ENCODE results near the gene ZNF512. TPM values are rescaled to one million over a fixed set of nuclear protein-coding genes. Genes with fewer than 3 reads are reported as not detected.

Gene ZNF512
- total RNA-seq, 1 donor from 2014 or later, result 29.5 TPM

DNA sequence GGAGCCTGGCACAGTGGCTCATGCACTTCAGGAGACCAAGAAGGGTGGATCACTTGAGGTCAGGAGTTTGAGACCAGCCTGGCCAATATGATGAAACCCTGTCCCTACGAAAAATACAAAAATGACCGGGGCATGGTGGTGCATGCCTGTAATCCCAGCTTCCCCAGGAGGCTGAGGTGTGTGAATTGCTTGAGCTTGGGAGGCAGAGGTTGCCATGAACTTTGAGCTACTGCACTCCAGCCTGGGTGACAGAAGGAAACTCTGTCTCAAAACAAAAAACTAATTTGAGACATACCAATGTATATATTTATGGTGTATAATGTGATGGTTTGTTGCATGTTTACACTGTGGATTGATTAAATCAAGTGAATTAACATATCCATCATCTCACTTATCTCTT lies 21.8 kb upstream of the ZNF512 start:
- Mint-ChIP-seq H3K4me3 (ENCODE audit: unreplicated experiment) (no peak overlapping the region), H3K9me3 (ENCODE audit: low read depth) (no peaks in the 10 kb centered on the region), H3K4me1 (ENCODE audit: low read depth) (peaks cover under 1% of the 10 kb centered on the region), H3K36me3 (ENCODE audit: low read depth) (no peaks in the 10 kb centered on the region), H3K27ac (ENCODE audit: unreplicated experiment) (no peak overlapping the region), H3K27me3 (ENCODE audit: low read depth) (peaks cover 6% of the 10 kb centered on the region)
- TF ChIP-seq, protein P1, sequence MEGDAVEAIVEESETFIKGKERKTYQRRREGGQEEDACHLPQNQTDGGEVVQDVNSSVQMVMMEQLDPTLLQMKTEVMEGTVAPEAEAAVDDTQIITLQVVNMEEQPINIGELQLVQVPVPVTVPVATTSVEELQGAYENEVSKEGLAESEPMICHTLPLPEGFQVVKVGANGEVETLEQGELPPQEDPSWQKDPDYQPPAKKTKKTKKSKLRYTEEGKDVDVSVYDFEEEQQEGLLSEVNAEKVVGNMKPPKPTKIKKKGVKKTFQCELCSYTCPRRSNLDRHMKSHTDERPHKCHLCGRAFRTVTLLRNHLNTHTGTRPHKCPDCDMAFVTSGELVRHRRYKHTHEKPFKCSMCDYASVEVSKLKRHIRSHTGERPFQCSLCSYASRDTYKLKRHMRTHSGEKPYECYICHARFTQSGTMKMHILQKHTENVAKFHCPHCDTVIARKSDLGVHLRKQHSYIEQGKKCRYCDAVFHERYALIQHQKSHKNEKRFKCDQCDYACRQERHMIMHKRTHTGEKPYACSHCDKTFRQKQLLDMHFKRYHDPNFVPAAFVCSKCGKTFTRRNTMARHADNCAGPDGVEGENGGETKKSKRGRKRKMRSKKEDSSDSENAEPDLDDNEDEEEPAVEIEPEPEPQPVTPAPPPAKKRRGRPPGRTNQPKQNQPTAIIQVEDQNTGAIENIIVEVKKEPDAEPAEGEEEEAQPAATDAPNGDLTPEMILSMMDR (IDR thresholded peaks at IDR 0.05), result no peak
- DNase-seq (ENCODE audit: low spot score), result no peak

DNA sequence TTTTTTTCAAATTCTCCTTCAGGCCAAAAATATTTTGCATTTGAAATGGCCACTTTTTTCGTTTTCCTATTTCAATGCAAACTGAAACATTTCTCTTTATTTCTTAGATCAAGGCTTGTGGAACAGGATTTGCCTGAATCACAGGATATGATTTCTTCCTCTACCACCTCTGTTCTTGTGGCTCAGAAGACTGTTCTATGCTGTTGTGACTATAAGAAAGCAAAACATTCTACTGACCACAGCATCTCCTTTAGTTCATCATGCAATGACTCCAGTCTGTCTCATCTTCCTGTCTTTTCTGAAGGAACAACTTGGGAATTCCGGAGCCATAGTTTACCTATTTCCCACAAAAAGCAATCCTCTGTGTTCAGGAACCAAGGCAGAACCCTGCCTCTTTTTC lies 16.2 kb upstream of the ZNF512 start:
- no peak for DNase-seq (ENCODE audit: low spot score)
- H3K4me1 Mint-ChIP-seq (ENCODE audit: low read depth), result peaks cover 10% of the 10 kb centered on the region
- H3K9me3 Mint-ChIP-seq (ENCODE audit: low read depth), result peaks cover 14% of the 10 kb centered on the region
- peak overlapping the region; percentile 41 for H3K27ac Mint-ChIP-seq (ENCODE audit: unreplicated experiment)
- H3K4me3 Mint-ChIP-seq (ENCODE audit: unreplicated experiment), result no peak overlapping the region
- H3K36me3 Mint-ChIP-seq (ENCODE audit: low read depth), result peaks cover 2% of the 10 kb centered on the region
- TF ChIP-seq, protein P1 (IDR thresholded peaks at IDR 0.05), result no peak
- peaks cover 1% of the 10 kb centered on the region for H3K27me3 Mint-ChIP-seq (ENCODE audit: low read depth)

DNA sequence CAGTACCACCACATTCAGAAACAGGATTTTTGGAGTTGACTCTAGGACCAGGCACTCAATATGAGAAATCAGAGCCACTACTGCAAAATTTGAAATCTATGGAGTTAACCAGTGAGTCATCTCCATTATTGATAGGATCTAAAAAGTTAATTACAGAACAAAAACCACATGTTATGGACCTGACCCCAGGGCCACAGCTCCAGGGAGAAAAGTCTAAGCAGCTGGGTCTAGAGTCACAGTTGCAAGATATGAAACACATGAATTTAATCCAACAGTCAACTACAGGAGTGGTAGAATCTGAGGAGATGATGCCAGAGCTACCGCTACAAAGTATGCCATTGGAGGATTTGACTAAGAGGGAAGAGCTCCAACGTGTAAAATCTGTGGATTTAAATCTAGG lies 13.4 kb upstream of the ZNF512 start:
- H3K36me3 Mint-ChIP-seq (ENCODE audit: low read depth), result peaks cover 3% of the 10 kb centered on the region
- peaks cover 10% of the 10 kb centered on the region for H3K4me1 Mint-ChIP-seq (ENCODE audit: low read depth)
- H3K27ac Mint-ChIP-seq (ENCODE audit: unreplicated experiment), result no peak overlapping the region
- peaks cover 28% of the 10 kb centered on the region for H3K9me3 Mint-ChIP-seq (ENCODE audit: low read depth)
- DNase-seq (ENCODE audit: low spot score), result no peak
- no peaks in the 10 kb centered on the region for H3K27me3 Mint-ChIP-seq (ENCODE audit: low read depth)
- TF ChIP-seq, protein P1 (IDR thresholded peaks at IDR 0.05), result no peak
- H3K4me3 Mint-ChIP-seq (ENCODE audit: unreplicated experiment), result no peak overlapping the region

- TF ChIP-seq, protein P1 (IDR thresholded peaks at IDR 0.05), result no peak
- no peak overlapping the region for H3K27ac Mint-ChIP-seq (ENCODE audit: unreplicated experiment)
- H3K4me1 Mint-ChIP-seq (ENCODE audit: low read depth), result peaks cover 9% of the 10 kb centered on the region
- no peaks in the 10 kb centered on the region for H3K27me3 Mint-ChIP-seq (ENCODE audit: low read depth)
- no peak for DNase-seq (ENCODE audit: low spot score)
- H3K4me3 Mint-ChIP-seq (ENCODE audit: unreplicated experiment), result no peak overlapping the region
- H3K36me3 Mint-ChIP-seq (ENCODE audit: low read depth), result peaks cover 6% of the 10 kb centered on the region
- peaks cover 38% of the 10 kb centered on the region for H3K9me3 Mint-ChIP-seq (ENCODE audit: low read depth)
These were observed 11.6 kb upstream of the ZNF512 start for GRCh38 chr2:27571197-27571596.

DNA sequence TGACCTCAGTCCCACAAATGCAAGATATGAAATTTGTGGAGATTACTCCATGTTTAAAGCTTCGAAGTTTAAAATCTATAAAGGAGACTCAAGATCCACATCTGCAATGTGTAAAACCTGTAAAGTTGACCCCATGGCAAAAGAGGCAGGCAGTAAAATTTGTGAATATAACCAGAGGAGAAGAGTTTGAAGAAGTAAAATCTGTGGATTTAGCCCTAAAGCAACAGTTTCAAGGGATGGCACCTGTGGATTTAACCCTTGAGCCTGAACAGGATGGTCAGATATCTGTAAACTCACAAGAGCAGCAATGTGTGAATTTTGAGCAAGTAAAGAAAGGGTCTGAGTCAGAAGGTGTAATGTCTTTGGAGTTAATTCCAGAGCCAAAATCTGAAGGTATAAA lies 11.2 kb upstream of the ZNF512 start:
- Mint-ChIP-seq H3K27ac (ENCODE audit: unreplicated experiment) (no peak overlapping the region), H3K36me3 (ENCODE audit: low read depth) (peaks cover 9% of the 10 kb centered on the region), H3K4me3 (ENCODE audit: unreplicated experiment) (no peak overlapping the region), H3K9me3 (ENCODE audit: low read depth) (peaks cover 43% of the 10 kb centered on the region), H3K27me3 (ENCODE audit: low read depth) (no peaks in the 10 kb centered on the region), H3K4me1 (ENCODE audit: low read depth) (peaks cover 4% of the 10 kb centered on the region)
- no peak for DNase-seq (ENCODE audit: low spot score)
- TF ChIP-seq, protein P1 (IDR thresholded peaks at IDR 0.05), result no peak

All from chondrocyte (in vitro differentiated cells).